Liver (tissue), 9 donors: ENCODE data around the gene ARMCX2. TPM values are rescaled to one million over a fixed set of nuclear protein-coding genes. Genes with fewer than 3 reads are reported as not detected.

Experiments
- DNase-seq: peaks from one replicate; pipeline ENCODE4 v3.0.0-alpha.2; 2017; ENCODE audit warnings: low spot score
- H3K27ac ChIP-seq, 2 donors: one replicate each; pipeline ENCODE4 v1.7.0; 2013; ENCODE audit warnings: inconsistent platforms in 2 of 2, low read length in 2 of 2, control low read depth in 1 of 2, low read depth in 1 of 2, mild to moderate bottlenecking in 1 of 2
- H3K27me3 ChIP-seq, 4 donors: one replicate each; pipeline versions ENCODE4 v1.6.1 to v1.7.0; 2013; ENCODE audit warnings: low read length in 3 of 4, inconsistent platforms in 1 of 4, mild to moderate bottlenecking in 1 of 4, moderate library complexity in 1 of 4; ENCODE audit not compliant: control insufficient read depth in 4 of 4, insufficient read depth in 4 of 4
- H3K36me3 ChIP-seq, 4 donors: one replicate each; pipeline versions ENCODE4 v1.6.1 to v1.7.0; 2013; ENCODE audit warnings: low read length in 3 of 4, mild to moderate bottlenecking in 3 of 4, low read depth in 1 of 4, moderate library complexity in 1 of 4; ENCODE audit not compliant: control insufficient read depth in 4 of 4, insufficient read depth in 3 of 4
- H3K4me1 ChIP-seq, 4 donors: one replicate each; pipeline versions ENCODE4 v1.6.1 to v1.7.0; 2013; ENCODE audit warnings: low read length in 3 of 4, mild to moderate bottlenecking in 3 of 4, moderate library complexity in 1 of 4; ENCODE audit not compliant: control insufficient read depth in 4 of 4, insufficient read depth in 4 of 4
- H3K4me3 ChIP-seq, 3 donors: one replicate each; pipeline versions ENCODE4 v1.6.1 to v1.7.0; 2013; ENCODE audit warnings: low read length in 3 of 3, control low read depth in 1 of 3, low read depth in 1 of 3, mild to moderate bottlenecking in 1 of 3
- H3K9ac ChIP-seq, 2 donors: one replicate each; pipeline ENCODE4 v1.7.0; 2013; ENCODE audit warnings: low read length in 2 of 2, mild to moderate bottlenecking in 2 of 2, moderate library complexity in 2 of 2, control low read depth in 1 of 2, low read depth in 1 of 2
- H3K9me3 ChIP-seq, 4 donors: one replicate each; pipeline versions ENCODE4 v1.6.1 to v1.7.0; 2013; ENCODE audit warnings: low read length in 3 of 4; ENCODE audit not compliant: control insufficient read depth in 4 of 4
- ATF3 ChIP-seq: IDR thresholded peaks from 2 replicates; pipeline ENCODE4 v1.6.1; 2016; ENCODE audit warnings: antibody characterized with exemption
- CTCF ChIP-seq: fragments of 150-350 bp; IDR thresholded peaks from 2 replicates; pipeline ENCODE4 v1.5.1; 2017; ENCODE audit warnings: improper control_type of control experiment, low read depth, low read length; ENCODE audit not compliant: missing input control
- FOXA1 ChIP-seq: IDR thresholded peaks from 2 replicates; pipeline ENCODE4 v1.6.1; 2016; ENCODE audit warnings: antibody characterized with exemption
- FOXA2 ChIP-seq: IDR thresholded peaks from 2 replicates; pipeline ENCODE4 v1.6.1; 2016; ENCODE audit warnings: antibody characterized with exemption
- GABPA ChIP-seq, 2 donors: IDR thresholded peaks in 1 of 2; conservative IDR thresholded peaks in 1 of 2; 2 replicates each; pipeline ENCODE4 v1.6.1; 2016; ENCODE audit warnings: antibody characterized with exemption in 2 of 2, mild to moderate bottlenecking in 1 of 2, moderate library complexity in 1 of 2
- HNF4A ChIP-seq, 2 donors: conservative IDR thresholded peaks; 2 replicates each; pipeline ENCODE4 v1.6.1; 2016; ENCODE audit warnings: antibody characterized with exemption in 2 of 2, mild to moderate bottlenecking in 2 of 2
- HNF4G ChIP-seq: IDR thresholded peaks from 2 replicates; pipeline ENCODE4 v1.6.1; 2016; ENCODE audit warnings: antibody characterized with exemption
- MAX ChIP-seq: IDR thresholded peaks from 2 replicates; pipeline ENCODE4 v1.6.1; 2016; ENCODE audit warnings: antibody characterized with exemption
- NR2F2 ChIP-seq: IDR thresholded peaks from 2 replicates; pipeline ENCODE4 v1.6.1; 2016; ENCODE audit warnings: antibody characterized with exemption
- RAD21 ChIP-seq, 2 donors: IDR thresholded peaks; 2 replicates each; pipeline ENCODE4 v1.6.1; 2016; ENCODE audit warnings: antibody characterized with exemption in 2 of 2, mild to moderate bottlenecking in 2 of 2
- RXRA ChIP-seq, 2 donors: IDR thresholded peaks; 2 replicates each; pipeline ENCODE4 v1.6.1; 2017 to 2018; ENCODE audit warnings: antibody characterized with exemption in 2 of 2, mild to moderate bottlenecking in 1 of 2
- SP1 ChIP-seq: IDR thresholded peaks from 2 replicates; pipeline ENCODE4 v1.6.1; 2018; ENCODE audit warnings: antibody characterized with exemption, mild to moderate bottlenecking
- TAF1 ChIP-seq: conservative IDR thresholded peaks from 2 replicates; pipeline ENCODE4 v1.6.1; 2016; ENCODE audit warnings: antibody characterized with exemption, mild to moderate bottlenecking
- ZBTB33 ChIP-seq: IDR thresholded peaks from 2 replicates; pipeline ENCODE4 v1.6.1; 2016; ENCODE audit warnings: antibody characterized with exemption
- WGBS: extraction: QIAGEN DNeasy Blood & Tissue Kit; methylation state at CpG from one replicate; pipeline ENCODE4 v1.1.7; 2013; 5-methylcytosine and 5-hydroxymethylcytosine counted together
- polyA plus RNA-seq, 2 donors: library from polyadenylated mRNA; stranded (reverse) in 1 of 2; unstranded in 1 of 2; fragments of 200-250 nt in 1 of 2; fragments of >200 nt in 1 of 2; fragmentation: Nextera tagmentation in 1 of 2; extraction: Ambion mirVana in 1 of 2; gene quantifications; one replicate each; pipeline versions ENCODE4 v1.2.1 to v1.2.3, GENCODE V29; 2013 to 2015
- total RNA-seq, 2 donors: library from RNA; depleted of rRNA; stranded (reverse); fragments of >200 nt; gene quantifications; one replicate each; pipeline ENCODE4 v1.2.3, GENCODE V29; 2014
- TF ChIP-seq, protein P1 (sequence below): IDR thresholded peaks from 2 replicates; pipeline ENCODE4 v1.6.1; 2016; ENCODE audit warnings: antibody characterized with exemption, mild to moderate bottlenecking
- donor health status: healthy.
- donor health status: healthy.
- donor health status: healthy.
- donor health status: healthy.
- donor health status: healthy.

The ARMCX2 gene
- total and polyA plus RNA-seq, 4 donors: 0.60 to 7.5 (median 3.2) TPM

DNA sequence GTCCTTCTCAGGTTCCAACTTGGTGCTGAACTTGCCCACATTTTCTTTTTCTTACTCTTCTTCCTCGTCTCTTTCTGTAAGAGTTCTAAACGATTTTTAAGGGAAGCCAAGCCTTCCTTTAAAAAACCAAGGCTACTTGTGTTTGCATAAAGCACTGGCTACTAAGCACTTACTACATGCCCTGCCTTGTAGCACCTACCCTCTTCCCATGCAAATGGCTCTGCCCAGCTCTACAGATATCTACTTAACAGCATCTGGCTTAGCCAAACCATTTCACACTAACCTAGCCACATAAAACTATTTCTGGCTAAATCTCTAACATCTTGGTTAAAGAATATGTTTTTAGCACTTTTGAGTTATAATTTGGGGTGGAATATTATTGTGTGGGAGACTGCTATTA lies 26.9 kb upstream of the ARMCX2 start:
- Histone ChIP-seq H3K9ac (no peak overlapping the region), H3K27ac (no peak overlapping the region), H3K9me3 (no peaks in the 10 kb centered on the region), H3K4me1 (no peaks in the 10 kb centered on the region), H3K36me3 (no peaks in the 10 kb centered on the region), H3K4me3 (no peak overlapping the region), H3K27me3 (no peaks in the 10 kb centered on the region)
- WGBS: 50% methylated on average over 2 of the region's 2 CpGs
- DNase-seq: no peak
- TF ChIP-seq HNF4A (conservative IDR thresholded peaks at IDR 0.05) (no peak), FOXA2 (no peak)

GRCh38 chrX:101685923-101686322 lies 26.3 kb upstream of the ARMCX2 start:
- no peaks in the 10 kb centered on the region for H3K27me3 ChIP-seq
- DNase-seq: no peak
- TF ChIP-seq TAF1 (no peak), GABPA (IDR thresholded peaks at IDR 0.05 in 1 of 2, conservative IDR thresholded peaks at IDR 0.05 in 1 of 2) (no peak), CTCF (no peak)
- H3K27ac ChIP-seq: no peak overlapping the region
- no peak overlapping the region for H3K9ac ChIP-seq
- no peak overlapping the region for H3K4me3 ChIP-seq
- no peaks in the 10 kb centered on the region for H3K36me3 ChIP-seq
- H3K9me3 ChIP-seq: no peaks in the 10 kb centered on the region
- no peaks in the 10 kb centered on the region for H3K4me1 ChIP-seq

GRCh38 chrX:101682723-101683122 lies 23.1 kb upstream of the ARMCX2 start:
- no peaks in the 10 kb centered on the region for H3K4me1 ChIP-seq
- H3K27me3 ChIP-seq: no peaks in the 10 kb centered on the region
- H3K36me3 ChIP-seq: no peaks in the 10 kb centered on the region
- TF ChIP-seq, protein P1, sequence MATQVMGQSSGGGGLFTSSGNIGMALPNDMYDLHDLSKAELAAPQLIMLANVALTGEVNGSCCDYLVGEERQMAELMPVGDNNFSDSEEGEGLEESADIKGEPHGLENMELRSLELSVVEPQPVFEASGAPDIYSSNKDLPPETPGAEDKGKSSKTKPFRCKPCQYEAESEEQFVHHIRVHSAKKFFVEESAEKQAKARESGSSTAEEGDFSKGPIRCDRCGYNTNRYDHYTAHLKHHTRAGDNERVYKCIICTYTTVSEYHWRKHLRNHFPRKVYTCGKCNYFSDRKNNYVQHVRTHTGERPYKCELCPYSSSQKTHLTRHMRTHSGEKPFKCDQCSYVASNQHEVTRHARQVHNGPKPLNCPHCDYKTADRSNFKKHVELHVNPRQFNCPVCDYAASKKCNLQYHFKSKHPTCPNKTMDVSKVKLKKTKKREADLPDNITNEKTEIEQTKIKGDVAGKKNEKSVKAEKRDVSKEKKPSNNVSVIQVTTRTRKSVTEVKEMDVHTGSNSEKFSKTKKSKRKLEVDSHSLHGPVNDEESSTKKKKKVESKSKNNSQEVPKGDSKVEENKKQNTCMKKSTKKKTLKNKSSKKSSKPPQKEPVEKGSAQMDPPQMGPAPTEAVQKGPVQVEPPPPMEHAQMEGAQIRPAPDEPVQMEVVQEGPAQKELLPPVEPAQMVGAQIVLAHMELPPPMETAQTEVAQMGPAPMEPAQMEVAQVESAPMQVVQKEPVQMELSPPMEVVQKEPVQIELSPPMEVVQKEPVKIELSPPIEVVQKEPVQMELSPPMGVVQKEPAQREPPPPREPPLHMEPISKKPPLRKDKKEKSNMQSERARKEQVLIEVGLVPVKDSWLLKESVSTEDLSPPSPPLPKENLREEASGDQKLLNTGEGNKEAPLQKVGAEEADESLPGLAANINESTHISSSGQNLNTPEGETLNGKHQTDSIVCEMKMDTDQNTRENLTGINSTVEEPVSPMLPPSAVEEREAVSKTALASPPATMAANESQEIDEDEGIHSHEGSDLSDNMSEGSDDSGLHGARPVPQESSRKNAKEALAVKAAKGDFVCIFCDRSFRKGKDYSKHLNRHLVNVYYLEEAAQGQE: no peak
- no peak for TF ChIP-seq ZBTB33
- TF ChIP-seq ATF3: no peak
- no peak for TF ChIP-seq FOXA1
- TF ChIP-seq NR2F2: no peak
- TF ChIP-seq HNF4G: no peak
- no peak for TF ChIP-seq HNF4A (conservative IDR thresholded peaks at IDR 0.05)
- TF ChIP-seq GABPA (IDR thresholded peaks at IDR 0.05 in 1 of 2, conservative IDR thresholded peaks at IDR 0.05 in 1 of 2): no peak
- no peak for TF ChIP-seq RAD21 (IDR thresholded peaks at IDR 0.05)
- TF ChIP-seq MAX: no peak
- no peak for TF ChIP-seq CTCF
- TF ChIP-seq RXRA (IDR thresholded peaks at IDR 0.05): no peak
- TF ChIP-seq FOXA2: no peak
- no peak for TF ChIP-seq TAF1
- no peak for TF ChIP-seq SP1
- 34% methylated on average over 2 of the region's 2 CpGs for WGBS
- no peak overlapping the region for H3K27ac ChIP-seq
- no peaks in the 10 kb centered on the region for H3K9me3 ChIP-seq
- H3K9ac ChIP-seq: no peak overlapping the region
- no peak for DNase-seq
- no peak overlapping the region for H3K4me3 ChIP-seq
